Heart right ventricle (tissue), 16 donors: Measurements from ENCODE around the gene HOXA5. TPM values are rescaled to one million over a fixed set of nuclear protein-coding genes. Genes with fewer than 3 reads are reported as not detected.

Experiments
- ATAC-seq, 8 donors: fragments of 200-7000 bp; cut with Tn5 transposase; one replicate each; pipeline ENCODE4 v1.9.1; 2020; ENCODE audit warnings: mild to moderate bottlenecking in 8 of 8, moderate library complexity in 8 of 8, moderate number of reproducible peaks in 1 of 8
- DNase-seq, 2 donors: peaks; one replicate each; pipeline ENCODE4 v3.0.0-alpha.2; 2020
- H3K27ac ChIP-seq, 10 donors: fragments of 200-600 bp; sonication (generic) in 2 of 10; one replicate each; pipeline versions ENCODE4 v1.5.0 to v1.8.0; 2020 to 2022; ENCODE audit warnings: mild to moderate bottlenecking in 3 of 10
- H3K27me3 ChIP-seq, 7 donors: fragments of 200-600 bp; one replicate each; pipeline ENCODE4 v1.8.0; 2021 to 2022; ENCODE audit warnings: mild to moderate bottlenecking in 2 of 7
- H3K36me3 ChIP-seq, 9 donors: fragments of 200-600 bp; sonication (generic) in 1 of 9; one replicate each; pipeline versions ENCODE4 v1.5.0 to v1.8.0; 2020 to 2022; ENCODE audit warnings: mild to moderate bottlenecking in 2 of 9
- H3K4me1 ChIP-seq, 9 donors: fragments of 200-600 bp; sonication (generic) in 1 of 9; one replicate each; pipeline versions ENCODE4 v1.5.0 to v1.8.0; 2020 to 2022; ENCODE audit warnings: mild to moderate bottlenecking in 4 of 9
- H3K4me3 ChIP-seq, 10 donors: fragments of 200-600 bp; sonication (generic) in 2 of 10; one replicate each; pipeline versions ENCODE4 v1.5.0 to v1.8.0; 2020 to 2022; ENCODE audit warnings: mild to moderate bottlenecking in 7 of 10, moderate library complexity in 2 of 10
- H3K9me3 ChIP-seq, 11 donors: fragments of 200-600 bp in 10 of 11; sonication (generic) in 2 of 11; one replicate each; pipeline versions ENCODE4 v1.5.0 to v1.8.0; 2013 to 2022; ENCODE audit warnings: mild to moderate bottlenecking in 2 of 11, control low read depth in 1 of 11, moderate library complexity in 1 of 11
- CTCF ChIP-seq, 9 donors: fragments of 200-600 bp; sonication (generic) in 2 of 9; IDR thresholded peaks; one replicate each; pipeline versions ENCODE4 v1.5.0 to v1.8.0; 2021 to 2022; ENCODE audit warnings: antibody characterized with exemption in 9 of 9, mild to moderate bottlenecking in 5 of 9, moderate library complexity in 1 of 9
- WGBS, 2 donors: extraction: QIAGEN DNeasy Blood & Tissue Kit; methylation state at CpG; one replicate each; pipeline ENCODE4 v1.1.7; 2013; ENCODE audit warnings: inconsistent platforms in 1 of 2; 5-methylcytosine and 5-hydroxymethylcytosine counted together
- intact Hi-C, 10 donors: fragments of 100-400 bp; cut with DNase I; formaldehyde crosslinking; loops; one replicate each; pipeline versions ENCODE4 v1.11.1 to v1.14.2; 2022
- polyA plus RNA-seq, 2 donors: library from polyadenylated mRNA; stranded (reverse); fragments of 200-250 nt; gene quantifications; one replicate each; pipeline ENCODE4 v1.2.3, GENCODE V29; 2013
- total RNA-seq, 10 donors: library from RNA; stranded (reverse); fragmentation: NEBNext Ultra II Directional in 3 of 10; extraction: Animal tissue kit (Norgen Biotek cat#: 25700) in 3 of 10; gene quantifications; one replicate each; pipeline versions ENCODE4 v1.2.1 to v1.2.4, GENCODE V29; 2021 to 2023
- donor health status: Arrhythmogenic right ventricular cardiomyopathy.
- donor health status: ischemic (EF 13 %, LVEDD 7.1; RV severe dilation, severe dysfunction).
- donor health status: healthy with polysubstance abuse.
- donor health status: DM: no; HTN: yes; CAD: no.
- donor health status: DM: no; HTN: no; CAD: no.
- donor health status: ischemic (EF 25% LVEDD 6.9; RV normal size, moderate dysfunction).
- donor health status: ischemic (EF 25% LVEDD 5.7; RV mildly dilated, moderate dysfunction).
- donor health status: healthy.
- donor health status: DM: yes; HTN: yes; CAD: no.
- donor health status: Ischemic cardiomyopathy.
- donor health status: ischemic (EF 35%, LVEDD 5.7; RV mildly dilated, moderate dysfunction).
- donor health status: nonischemic (EF 11% LVEDD 7.7; RV severe dilation, severe dysfunction).
- donor health status: DM: yes; HTN: yes; CAD: no.
- donor health status: PGD.
- donor health status: ischemic (EF 29% LVEDD 5.4; RV normal size, mild dysfunction).
- donor health status: nonischemic (EF 23%, LVEDD 6.1; RV moderate dilation, normal function).

The HOXA5 gene
- total and polyA plus RNA-seq, 12 donors = 0.09 to 0.95 (median 0.24) TPM; not detected in 8

- TF ChIP-seq CTCF (IDR thresholded peaks at IDR 0.05) = no peak
- Histone ChIP-seq H3K27ac (no peak overlapping the region), H3K4me3 (peak overlapping the region in 2 of 10 donors; percentile 18 to 28), H3K9me3 (no peaks in the 10 kb centered on the region), H3K36me3 (peaks cover 0 to 8% (median 0%) of the 10 kb centered on the region in 9 donors), H3K27me3 (peaks cover 74 to 100% (median 100%) of the 10 kb centered on the region in 7 donors), H3K4me1 (peaks cover 0 to 78% (median 30%) of the 10 kb centered on the region in 9 donors)
- intact Hi-C loops = loop anchor here in 5 of 10 donors (5.0 to 10.0 kb wide), 5 partner anchors 300 to 1300 kb away; no protein-coding TSS in a partner anchor
- 5 to 7% methylated on average over 48 of the region's 48 CpGs for WGBS, 2 donors
- DNase-seq (no peak), ATAC-seq (no peak)
Measured at GRCh38 chr7:27154901-27155815, 11.7 kb upstream of the HOXA5 start.

GRCh38 chr7:27154369-27154768 is 10.9 kb upstream of the HOXA5 start:
- 10 to 23% methylated on average over 10 of the region's 10 CpGs for WGBS, 2 donors
- Histone ChIP-seq H3K4me1 (peaks cover 0 to 70% (median 27%) of the 10 kb centered on the region in 9 donors), H3K4me3 (peak overlapping the region in 1 of 10 donors; percentile 28), H3K27me3 (peaks cover 72 to 100% (median 100%) of the 10 kb centered on the region in 7 donors), H3K36me3 (peaks cover 0 to 8% (median 0%) of the 10 kb centered on the region in 9 donors), H3K27ac (no peak overlapping the region), H3K9me3 (no peaks in the 10 kb centered on the region)
- DNase-seq (no peak), ATAC-seq (no peak)
- TF ChIP-seq CTCF (IDR thresholded peaks at IDR 0.05) = no peak
- intact Hi-C loops = loop anchor here in 4 of 10 donors (10.0 kb wide), 4 partner anchors 300 to 1300 kb away; no protein-coding TSS in a partner anchor

- Histone ChIP-seq H3K4me1 (peaks cover 0 to 66% (median 27%) of the 10 kb centered on the region in 9 donors), H3K27ac (no peak overlapping the region), H3K9me3 (no peaks in the 10 kb centered on the region), H3K36me3 (peaks cover 0 to 8% (median 0%) of the 10 kb centered on the region in 9 donors), H3K4me3 (no peak overlapping the region), H3K27me3 (peaks cover 71 to 100% (median 100%) of the 10 kb centered on the region in 7 donors)
- no peak for ATAC-seq
- TF ChIP-seq CTCF (IDR thresholded peaks at IDR 0.05) = no peak
- 28 to 31% methylated on average over 3 of the region's 3 CpGs for WGBS, 2 donors
- intact Hi-C loops = loop anchor here in 4 of 10 donors (10.0 kb wide), 4 partner anchors 299 to 1299 kb away; no protein-coding TSS in a partner anchor
- no peak for DNase-seq
Measured at GRCh38 chr7:27153526-27153925, 10.0 kb upstream of the HOXA5 start.

- H3K27ac ChIP-seq = no peak overlapping the region
- TF ChIP-seq CTCF (IDR thresholded peaks at IDR 0.05) = no peak
- H3K9me3 ChIP-seq = no peaks in the 10 kb centered on the region
- peaks cover 74 to 100% (median 100%) of the 10 kb centered on the region in 7 donors for H3K27me3 ChIP-seq
- DNase-seq (no peak), ATAC-seq (no peak)
- intact Hi-C loops = loop anchor here in 4 of 10 donors (10.0 kb wide), 4 partner anchors 298 to 1298 kb away; no protein-coding TSS in a partner anchor
- peak overlapping the region in 1 of 10 donors; percentile 20 for H3K4me3 ChIP-seq
- 5 to 10% methylated on average over 22 of the region's 22 CpGs for WGBS, 2 donors
- peaks cover 0 to 8% (median 0%) of the 10 kb centered on the region in 9 donors for H3K36me3 ChIP-seq
- H3K4me1 ChIP-seq = peaks cover 0 to 68% (median 32%) of the 10 kb centered on the region in 9 donors
Measured at GRCh38 chr7:27152816-27153442, 9.4 kb upstream of the HOXA5 start.
